Panc1 (cell line): ENCODE data around the gene ATXN1. TPM values are rescaled to one million over a fixed set of nuclear protein-coding genes. Genes with fewer than 3 reads are reported as not detected.
A peak's percentile ranks its signal among the peaks of the same experiment; 100 is the strongest.

Experiments used
- ATAC-seq: fragments of 200-7000 bp; cut with Tn5 transposase; 2 replicates; pipeline ENCODE4 v1.9.1; 2020; ENCODE audit warnings: mild to moderate bottlenecking, moderate library complexity
- BruUV-seq: library from RNA; stranded (reverse); fragments of 400-500 nt; replicated peaks from 2 replicates; lab custom pipeline; 2021; lab: Mats Ljungman, UMichigan
- CTCF ChIA-PET: fragments of 300-600 bp; sonication (Branson Sonifier 250); formaldehyde crosslinking; loops from one replicate; lab custom pipeline; 2022; ENCODE audit warnings: antibody characterized with exemption; lab: Charles Lee
- POLR2A ChIA-PET: fragments of 300-600 bp; sonication (Branson Sonifier 250); formaldehyde crosslinking; loops from one replicate; lab custom pipeline; 2022; ENCODE audit warnings: antibody characterized with exemption; lab: Charles Lee
- DNase-seq: peaks from one replicate; pipeline ENCODE4 v3.0.0-alpha.2; 2010; ENCODE audit warnings: low read depth, low spot score
- H3K27ac ChIP-seq: 2 replicates; pipeline ENCODE4 v1.5.1; 2011; ENCODE audit warnings: mild to moderate bottlenecking, low read length, inconsistent platforms
- H3K27me3 ChIP-seq: fragments of 200-500 bp; sonication (Bioruptor generic); 2 replicates; pipeline ENCODE4 v1.6.0; 2014; ENCODE audit warnings: low read length, inconsistent platforms; ENCODE audit not compliant: control insufficient read depth, insufficient read depth
- H3K36me3 ChIP-seq: fragments of 200-500 bp; sonication (Bioruptor generic); 2 replicates; pipeline ENCODE4 v1.5.1; 2014; ENCODE audit warnings: inconsistent platforms, mild to moderate bottlenecking, low read length, moderate library complexity; ENCODE audit not compliant: control insufficient read depth, insufficient read depth
- H3K4me1 ChIP-seq: 2 replicates; pipeline ENCODE4 v1.5.1; 2011; ENCODE audit warnings: inconsistent platforms, mild to moderate bottlenecking, low read length, moderate library complexity; ENCODE audit not compliant: control insufficient read depth, insufficient read depth
- H3K4me3 ChIP-seq, 2 experiments: 2 replicates each; pipeline ENCODE4 v1.5.1; 2011 to 2012; ENCODE audit warnings: low read depth in 2 of 2, low read length in 2 of 2, mild to moderate bottlenecking in 2 of 2, inconsistent platforms in 1 of 2, moderate library complexity in 1 of 2
- H3K9me3 ChIP-seq: fragments of 200-500 bp; sonication (Bioruptor generic); 2 replicates; pipeline ENCODE4 v1.5.1; 2014; ENCODE audit warnings: low read depth, mild to moderate bottlenecking, inconsistent platforms, low read length, moderate library complexity; ENCODE audit not compliant: control insufficient read depth, insufficient read depth
- CTCF ChIP-seq: fragments of 450-650 bp; IDR thresholded peaks from 2 replicates; pipeline ENCODE4 v1.5.1; 2017; ENCODE audit warnings: mild to moderate bottlenecking
- POLR2AphosphoS5 ChIP-seq: IDR thresholded peaks from 2 replicates; pipeline ENCODE4 v1.6.1; 2012; ENCODE audit warnings: mild to moderate bottlenecking, low read depth, low read length, moderate library complexity
- SIN3A ChIP-seq: IDR thresholded peaks from 2 replicates; pipeline ENCODE4 v1.6.1; 2012; ENCODE audit warnings: low read depth, mild to moderate bottlenecking, low read length, moderate library complexity, borderline replicate concordance; ENCODE audit not compliant: insufficient read depth
- TCF7L2 ChIP-seq: IDR thresholded peaks from 2 replicates; pipeline ENCODE4 v1.6.1; 2011; ENCODE audit warnings: mild to moderate bottlenecking, low read depth, low read length, inconsistent platforms
- in situ Hi-C: cut with HindIII; loops from 2 replicates; pipeline ENCODE4 v1.10.0; 2016; ENCODE audit warnings: low sequenced_read_pairs, low pct_unique_long_range_greater_than_20kb
- intact Hi-C: fragments of 100-400 bp; cut with micrococcal nuclease; formaldehyde crosslinking; loops from one replicate; pipeline ENCODE4 v1.10.0; 2022; ENCODE audit not compliant: unreplicated experiment
- total RNA-seq: library from RNA; stranded (reverse); gene quantifications from one replicate; pipeline ENCODE4 v1.2.1, GENCODE V29; 2021; ENCODE audit not compliant: unreplicated experiment
- TF ChIP-seq, protein P1 (sequence below), 2 experiments: IDR thresholded peaks; 2 replicates each; pipeline ENCODE4 v1.6.1; 2011 to 2012; ENCODE audit warnings: low read depth in 2 of 2, control low read depth in 1 of 2, low read length in 1 of 2, mild to moderate bottlenecking in 1 of 2, moderate library complexity in 1 of 2; ENCODE audit not compliant: insufficient read depth in 1 of 2

The ATXN1 gene
- total RNA-seq, 1 experiment from 2014 or later: 67.1 TPM

- ChIA-PET CTCF (interaction anchor here (0.7 kb wide), 1 partner anchor 683 kb away, joined by 5 read pairs; no protein-coding TSS in a partner anchor), POLR2A (no interaction called here)
- Histone ChIP-seq H3K9me3 (no peaks in the 10 kb centered on the region), H3K27ac (no peak overlapping the region), H3K4me1 (peaks cover 4% of the 10 kb centered on the region), H3K36me3 (no peaks in the 10 kb centered on the region), H3K27me3 (no peaks in the 10 kb centered on the region), H3K4me3 (no peak overlapping the region)
- intact Hi-C loops: no loop called here
- in situ Hi-C loops: no loop called here
- DNase-seq (no peak), ATAC-seq (no peak)
- TF ChIP-seq POLR2AphosphoS5 (no peak), CTCF (no peak), TCF7L2 (no peak), SIN3A (no peak)
- TF ChIP-seq, protein P1, sequence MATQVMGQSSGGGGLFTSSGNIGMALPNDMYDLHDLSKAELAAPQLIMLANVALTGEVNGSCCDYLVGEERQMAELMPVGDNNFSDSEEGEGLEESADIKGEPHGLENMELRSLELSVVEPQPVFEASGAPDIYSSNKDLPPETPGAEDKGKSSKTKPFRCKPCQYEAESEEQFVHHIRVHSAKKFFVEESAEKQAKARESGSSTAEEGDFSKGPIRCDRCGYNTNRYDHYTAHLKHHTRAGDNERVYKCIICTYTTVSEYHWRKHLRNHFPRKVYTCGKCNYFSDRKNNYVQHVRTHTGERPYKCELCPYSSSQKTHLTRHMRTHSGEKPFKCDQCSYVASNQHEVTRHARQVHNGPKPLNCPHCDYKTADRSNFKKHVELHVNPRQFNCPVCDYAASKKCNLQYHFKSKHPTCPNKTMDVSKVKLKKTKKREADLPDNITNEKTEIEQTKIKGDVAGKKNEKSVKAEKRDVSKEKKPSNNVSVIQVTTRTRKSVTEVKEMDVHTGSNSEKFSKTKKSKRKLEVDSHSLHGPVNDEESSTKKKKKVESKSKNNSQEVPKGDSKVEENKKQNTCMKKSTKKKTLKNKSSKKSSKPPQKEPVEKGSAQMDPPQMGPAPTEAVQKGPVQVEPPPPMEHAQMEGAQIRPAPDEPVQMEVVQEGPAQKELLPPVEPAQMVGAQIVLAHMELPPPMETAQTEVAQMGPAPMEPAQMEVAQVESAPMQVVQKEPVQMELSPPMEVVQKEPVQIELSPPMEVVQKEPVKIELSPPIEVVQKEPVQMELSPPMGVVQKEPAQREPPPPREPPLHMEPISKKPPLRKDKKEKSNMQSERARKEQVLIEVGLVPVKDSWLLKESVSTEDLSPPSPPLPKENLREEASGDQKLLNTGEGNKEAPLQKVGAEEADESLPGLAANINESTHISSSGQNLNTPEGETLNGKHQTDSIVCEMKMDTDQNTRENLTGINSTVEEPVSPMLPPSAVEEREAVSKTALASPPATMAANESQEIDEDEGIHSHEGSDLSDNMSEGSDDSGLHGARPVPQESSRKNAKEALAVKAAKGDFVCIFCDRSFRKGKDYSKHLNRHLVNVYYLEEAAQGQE (IDR thresholded peaks at IDR 0.05; ENCODE audit: insufficient read depth in 1 of 2, low read depth in 2 of 2, low read length in 1 of 2): no peak
- no TSS peak for BruUV-seq
These were observed 442.7 kb downstream of the ATXN1 start for GRCh38 chr6:16318538-16318937.

DNA sequence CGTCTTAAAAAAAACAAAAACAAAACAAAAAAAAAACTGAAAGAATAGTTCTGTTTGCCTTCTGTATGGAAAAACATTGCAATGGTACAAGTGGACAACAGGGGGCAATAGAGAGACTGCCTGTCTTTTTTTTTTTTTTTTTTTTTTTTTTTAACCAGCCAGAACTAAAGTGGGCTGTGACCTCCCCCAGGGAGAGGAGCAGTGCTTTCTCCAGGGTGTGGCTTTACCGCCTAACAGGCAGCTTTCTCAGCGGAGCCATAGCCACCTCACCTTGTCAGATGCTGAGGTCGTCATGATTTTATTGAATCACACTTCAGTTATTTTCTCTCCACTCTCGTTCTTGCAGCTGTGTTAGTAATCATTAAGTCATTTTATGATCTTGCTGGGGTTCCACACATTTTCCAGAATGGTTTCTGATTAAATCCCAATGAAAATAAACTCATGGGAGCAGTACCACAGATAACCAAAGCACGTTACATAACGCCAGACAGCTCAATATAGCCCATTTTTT lies 444.5 kb downstream of the ATXN1 start:
- no TSS peak for BruUV-seq
- in situ Hi-C loops (no loop called here), intact Hi-C loops (no loop called here)
- no peak overlapping the region for H3K4me3 ChIP-seq
- H3K27me3 ChIP-seq: no peaks in the 10 kb centered on the region
- ATAC-seq (no peak), DNase-seq (no peak)
- peak; percentile 89 for TF ChIP-seq CTCF
- no peak for TF ChIP-seq SIN3A
- H3K4me1 ChIP-seq: peaks cover 4% of the 10 kb centered on the region
- ChIA-PET CTCF (interaction anchor here (0.7 kb wide), 2 partner anchors 59 to 393 kb away, joined by 3 read pairs; no protein-coding TSS in a partner anchor), POLR2A (no interaction called here)
- no peaks in the 10 kb centered on the region for H3K36me3 ChIP-seq
- no peak overlapping the region for H3K27ac ChIP-seq
- no peaks in the 10 kb centered on the region for H3K9me3 ChIP-seq
